Activated CD4-positive, alpha-beta T cell treated with anti-CD3 and anti-CD28 coated beads, Interleukin-2, amount 50 U/mL, for 24 hours (primary cell): ENCODE measurements around the gene LRRTM1.

Experiments
- DNase-seq, 2 donors: peaks; one replicate each; pipeline ENCODE4 v3.0.0-alpha.2; 2020; ENCODE audit warnings: low read depth in 1 of 2, low spot score in 1 of 2

LRRTM1 gene

DNA sequence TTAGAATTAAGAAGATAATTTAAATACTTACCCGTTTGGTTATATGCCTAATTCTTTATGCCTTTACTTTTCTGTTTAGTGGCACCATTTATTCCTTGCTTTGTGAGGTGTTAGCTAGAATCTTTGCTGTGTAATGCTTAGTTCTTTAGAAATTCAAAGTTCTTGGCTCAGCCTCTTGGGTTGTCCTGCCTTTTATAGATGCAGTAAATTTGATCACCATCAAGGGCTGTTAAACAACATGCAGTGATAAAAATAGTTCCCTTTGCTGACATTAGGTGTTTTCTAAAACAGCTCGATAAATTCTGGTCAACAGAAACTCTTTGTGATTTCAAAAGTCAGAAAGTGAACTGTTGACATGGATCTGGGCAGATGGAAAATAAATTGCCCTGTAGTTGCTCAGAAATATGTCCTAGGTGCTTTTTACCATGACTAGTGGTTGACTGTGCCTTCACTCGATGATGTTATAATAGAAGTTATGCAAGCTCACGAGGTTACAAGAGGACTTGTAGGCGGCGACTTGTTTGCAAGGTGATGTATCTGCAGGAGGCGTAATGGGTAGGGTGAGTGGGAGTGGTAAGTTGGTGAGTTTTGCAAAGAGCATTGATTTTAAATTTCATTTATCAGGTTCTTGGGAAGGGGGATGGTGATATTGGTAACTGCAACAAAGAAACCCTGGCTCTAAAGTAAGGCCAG is 52.1 kb downstream of the LRRTM1 start:
- no peak for DNase-seq
